GM12892 (cell line): ENCODE measurements around the gene SLC35F4.

Source experiments
- DNase-seq: peaks from one replicate; pipeline ENCODE4 v3.0.0; 2011; ENCODE audit not compliant: insufficient read length
- FAIRE-seq: peaks from 2 replicates; lab custom pipeline; 2011; peaks lifted over from hg19 to GRCh38; lab: Jason Lieb, UNC
- POLR2A ChIP-seq: IDR thresholded peaks from 2 replicates; pipeline ENCODE4 v1.6.1; 2011; ENCODE audit warnings: low read depth, low read length, control low read depth
- POLR2AphosphoS5 ChIP-seq: IDR thresholded peaks from 2 replicates; pipeline ENCODE4 v1.6.1; 2011; ENCODE audit warnings: low read depth, low read length, control low read depth
- TAF1 ChIP-seq: IDR thresholded peaks from 2 replicates; pipeline ENCODE4 v1.6.1; 2011; ENCODE audit warnings: low read depth, mild to moderate bottlenecking, control low read depth, low read length, borderline replicate concordance

The SLC35F4 gene

GRCh38 chr14:57699947-57700346 lies 165.9 kb downstream of the SLC35F4 start:
- FAIRE-seq (no peak), DNase-seq (no peak)
- TF ChIP-seq TAF1 (no peak), POLR2A (no peak), POLR2AphosphoS5 (no peak)

- FAIRE-seq (no peak), DNase-seq (no peak)
- TF ChIP-seq TAF1 (no peak), POLR2AphosphoS5 (no peak)
These were observed 173.2 kb downstream of the SLC35F4 start for GRCh38 chr14:57692671-57693070.

- DNase-seq = no peak
- TF ChIP-seq POLR2A (no peak), TAF1 (no peak), POLR2AphosphoS5 (no peak)
- no peak for FAIRE-seq
These were observed 178.5 kb downstream of the SLC35F4 start for GRCh38 chr14:57687416-57687815.

- TF ChIP-seq POLR2AphosphoS5 (no peak), TAF1 (no peak), POLR2A (no peak)
- FAIRE-seq (no peak), DNase-seq (no peak)
These were observed 179.6 kb downstream of the SLC35F4 start for GRCh38 chr14:57686304-57686703.

GRCh38 chr14:57671021-57671420 lies 194.9 kb downstream of the SLC35F4 start:
- TF ChIP-seq POLR2A (no peak), TAF1 (no peak)
- DNase-seq = no peak
- FAIRE-seq = no peak

- TF ChIP-seq TAF1 = no peak
- no peak for TF ChIP-seq POLR2A
- TF ChIP-seq POLR2AphosphoS5 = no peak
- DNase-seq = no peak
- FAIRE-seq = no peak
These were observed 205.7 kb downstream of the SLC35F4 start for GRCh38 chr14:57660208-57660607.

- DNase-seq (no peak), FAIRE-seq (no peak)
- TF ChIP-seq POLR2A (no peak), TAF1 (no peak), POLR2AphosphoS5 (no peak)
These were observed 206.8 kb downstream of the SLC35F4 start for GRCh38 chr14:57659052-57659451.

- DNase-seq (no peak), FAIRE-seq (no peak)
- TF ChIP-seq POLR2AphosphoS5 (no peak), TAF1 (no peak), POLR2A (no peak)
These were observed 208.4 kb downstream of the SLC35F4 start for GRCh38 chr14:57657487-57657886.

- no peak for DNase-seq
- FAIRE-seq = no peak
- TF ChIP-seq POLR2AphosphoS5 = no peak
- no peak for TF ChIP-seq TAF1
- TF ChIP-seq POLR2A = no peak
These were observed 209.0 kb downstream of the SLC35F4 start for GRCh38 chr14:57656853-57657252.

- FAIRE-seq (no peak), DNase-seq (no peak)
- TF ChIP-seq POLR2A = no peak
- TF ChIP-seq POLR2AphosphoS5 = no peak
- no peak for TF ChIP-seq TAF1
These were observed 213.1 kb downstream of the SLC35F4 start for GRCh38 chr14:57652769-57653168.

GRCh38 chr14:57641776-57642175 lies 224.1 kb downstream of the SLC35F4 start:
- no peak for DNase-seq
- no peak for FAIRE-seq

GRCh38 chr14:57640036-57640435 lies 225.9 kb downstream of the SLC35F4 start:
- TF ChIP-seq POLR2A (no peak), TAF1 (no peak), POLR2AphosphoS5 (no peak)
- FAIRE-seq (no peak), DNase-seq (no peak)

More at GRCh38 chr14:57641776-57642175, 224.1 kb downstream of the SLC35F4 start:
- TF ChIP-seq POLR2A (no peak), POLR2AphosphoS5 (no peak), TAF1 (no peak)

GRCh38 chr14:57637901-57638300 lies 228.0 kb downstream of the SLC35F4 start:
- no peak for DNase-seq
- FAIRE-seq = no peak
- TF ChIP-seq POLR2AphosphoS5 (no peak), TAF1 (no peak), POLR2A (no peak)
